ENCODE data around the gene ALDH1A1.
A peak's percentile ranks its signal among the peaks of the same experiment; 100 is the strongest.

The ALDH1A1 gene

DNA sequence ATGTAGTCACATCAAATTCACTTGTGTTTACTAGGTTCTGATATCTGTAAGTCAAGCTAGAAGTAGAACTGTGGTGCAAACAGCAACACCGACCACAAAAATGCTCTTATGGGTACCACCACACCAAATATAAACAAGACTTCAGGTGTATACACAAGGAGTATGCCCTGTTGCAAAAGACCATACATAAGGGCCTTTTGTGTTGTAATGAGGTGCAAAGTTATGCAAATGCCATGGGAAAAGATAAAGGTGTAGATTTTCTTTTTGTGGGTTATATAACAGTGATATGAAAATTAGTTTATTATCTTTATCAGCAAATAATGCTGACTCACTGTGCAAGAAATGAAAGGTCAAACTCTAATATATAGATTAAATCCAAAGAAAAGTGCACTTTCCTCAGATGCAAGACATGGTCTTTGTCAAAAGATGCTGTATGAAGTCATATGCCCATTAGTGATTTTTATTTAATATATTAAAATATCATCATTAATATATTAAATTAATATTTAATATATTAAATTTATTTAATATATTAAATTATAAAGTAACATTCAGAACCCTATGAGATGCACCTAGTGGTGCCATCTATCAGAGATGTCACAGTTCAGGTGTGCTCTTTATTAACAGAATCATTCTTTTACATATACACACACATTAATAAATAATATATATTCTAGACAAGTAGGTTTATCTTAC is 26.7 kb upstream of the ALDH1A1 start:
- DNase-seq: peak; percentile 32

- no peak for DNase-seq
These were observed 25.9 kb upstream of the ALDH1A1 start for GRCh38 chr9:72978744-72979143.

GRCh38 chr9:72977670-72978069 is 24.8 kb upstream of the ALDH1A1 start:
- DNase-seq: peak; percentile 69

DNA sequence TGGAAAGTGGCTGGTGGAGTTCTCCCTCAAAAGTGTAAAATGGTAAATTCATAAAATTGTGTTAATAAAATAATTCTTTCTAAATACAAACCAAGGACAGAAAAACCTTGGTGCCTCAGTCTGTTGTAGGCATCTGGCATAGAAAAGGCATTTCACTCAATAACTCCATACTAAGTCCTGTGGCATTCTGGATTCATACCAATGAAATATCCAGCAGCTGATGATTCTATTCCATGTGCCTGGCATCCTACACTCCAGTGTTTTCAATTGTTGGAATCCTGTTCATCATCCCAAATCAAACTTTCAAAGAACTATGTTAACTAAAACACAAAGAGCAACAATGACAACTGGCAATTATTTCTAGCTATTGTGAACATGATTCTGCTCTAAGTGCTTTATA is 21.6 kb upstream of the ALDH1A1 start:
- DNase-seq: no peak

DNA sequence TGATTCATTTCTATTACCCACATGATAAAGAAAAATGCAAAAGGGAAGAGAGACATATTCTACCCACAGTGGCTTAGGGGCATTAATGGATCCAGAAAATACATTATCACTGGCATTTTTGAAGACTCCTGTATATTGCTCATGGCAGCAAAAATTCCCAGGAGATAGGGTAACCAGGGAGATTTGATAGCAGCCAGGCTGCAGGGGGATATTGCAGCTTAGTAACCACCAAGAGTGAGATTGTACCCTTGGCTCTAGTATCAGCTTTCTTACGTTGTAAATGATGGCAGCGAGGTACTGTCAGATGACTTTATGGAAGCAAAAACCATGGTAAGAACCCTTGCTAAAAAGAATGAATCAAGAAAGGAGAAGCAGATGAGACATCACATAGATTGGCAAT is 19.8 kb upstream of the ALDH1A1 start:
- no peak for DNase-seq

DNA sequence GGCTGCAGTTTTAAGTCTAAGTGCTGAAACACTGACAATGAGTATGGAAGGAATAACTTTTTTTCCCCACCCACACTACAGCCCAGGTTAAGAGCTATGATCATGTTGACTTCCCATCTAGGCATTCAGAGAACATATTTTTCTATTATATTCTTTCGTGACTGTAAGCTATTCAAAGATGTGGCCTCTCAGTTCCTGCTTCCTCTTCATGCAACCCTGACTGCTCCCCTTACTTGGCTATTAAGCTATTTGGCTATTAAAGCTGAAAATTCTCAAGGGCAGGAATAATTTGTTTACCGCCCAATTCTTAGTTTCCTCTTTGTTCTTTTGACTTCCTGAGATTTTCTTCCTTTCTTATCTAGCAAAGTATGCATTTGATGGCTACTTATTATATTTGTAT is 18.6 kb upstream of the ALDH1A1 start:
- DNase-seq: no peak

GRCh38 chr9:72960446-72960845 is 7.6 kb upstream of the ALDH1A1 start:
- DNase-seq: peak; percentile 64

DNA sequence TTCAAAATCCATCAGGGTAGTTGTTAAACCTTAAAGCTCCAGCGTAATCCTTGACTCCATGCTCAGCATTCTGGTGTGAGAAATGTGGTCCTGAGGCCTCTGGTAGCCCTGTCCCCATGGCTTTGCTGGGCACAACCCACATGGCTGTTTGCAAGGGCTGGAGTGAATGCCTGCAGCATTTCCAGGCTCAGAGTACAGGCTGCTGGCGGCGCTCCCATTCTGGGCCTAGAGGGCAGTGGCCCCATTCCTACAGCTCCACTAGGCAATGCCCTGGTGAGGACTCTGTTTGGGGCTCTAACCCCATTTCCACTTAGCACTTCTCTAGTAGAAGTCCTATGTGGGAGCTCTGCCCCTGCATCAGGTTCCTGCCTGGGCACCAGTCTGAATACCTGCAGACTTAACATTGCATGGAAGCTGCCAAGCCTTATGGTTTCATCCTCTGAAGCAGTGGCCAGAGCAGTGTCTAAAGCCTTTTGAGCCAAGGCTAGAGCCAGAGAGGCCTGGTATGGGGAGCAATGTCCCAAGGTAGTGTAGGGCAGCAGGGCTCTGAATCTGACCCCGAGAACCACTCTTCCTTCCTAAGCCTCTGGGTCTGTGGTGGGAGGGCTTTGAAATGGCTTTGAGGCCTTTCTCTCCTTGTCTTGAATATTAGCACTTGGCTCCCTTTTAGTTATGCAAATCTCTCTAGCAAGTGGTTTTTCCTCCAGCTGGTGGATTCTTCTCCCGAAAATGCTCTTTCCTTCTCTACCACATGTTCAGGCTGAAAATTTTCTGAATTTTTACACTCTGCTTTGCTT is 5.8 kb upstream of the ALDH1A1 start:
- DNase-seq: no peak

DNA sequence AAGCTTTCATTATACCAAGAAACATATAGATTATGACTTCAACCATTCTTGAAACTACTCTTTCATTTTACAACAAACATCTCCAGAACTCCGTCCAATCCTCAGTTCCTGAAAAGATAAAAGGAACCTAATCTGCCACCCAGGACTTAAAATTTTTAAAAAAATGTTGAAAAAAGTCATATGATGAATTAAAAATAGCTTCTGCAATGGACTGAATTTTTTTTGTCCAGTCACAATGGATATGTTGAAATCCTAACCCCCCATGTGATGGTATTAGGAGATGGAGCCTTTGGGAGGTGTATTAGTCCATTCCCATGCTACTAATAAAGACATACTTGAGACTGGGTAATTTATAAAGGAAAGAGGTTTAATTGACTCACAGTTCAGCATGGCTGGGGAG is 2.7 kb upstream of the ALDH1A1 start:
- DNase-seq: no peak

DNA sequence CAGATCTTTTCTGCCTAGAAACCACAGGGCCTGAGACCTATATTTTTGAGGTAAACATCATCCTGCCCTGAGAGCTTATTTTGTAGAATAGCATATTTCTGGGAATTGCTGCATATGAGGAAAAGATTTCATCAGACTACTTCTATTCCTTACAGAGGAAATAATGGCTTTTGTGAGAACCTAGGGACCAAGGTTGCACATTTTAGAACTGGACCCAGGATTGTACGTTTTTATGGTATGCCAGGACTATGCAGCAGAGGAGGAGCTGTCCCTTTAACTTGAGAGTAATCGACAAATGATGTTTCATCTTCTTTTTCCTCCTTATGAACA is 2.2 kb upstream of the ALDH1A1 start:
- DNase-seq: no peak

DNA sequence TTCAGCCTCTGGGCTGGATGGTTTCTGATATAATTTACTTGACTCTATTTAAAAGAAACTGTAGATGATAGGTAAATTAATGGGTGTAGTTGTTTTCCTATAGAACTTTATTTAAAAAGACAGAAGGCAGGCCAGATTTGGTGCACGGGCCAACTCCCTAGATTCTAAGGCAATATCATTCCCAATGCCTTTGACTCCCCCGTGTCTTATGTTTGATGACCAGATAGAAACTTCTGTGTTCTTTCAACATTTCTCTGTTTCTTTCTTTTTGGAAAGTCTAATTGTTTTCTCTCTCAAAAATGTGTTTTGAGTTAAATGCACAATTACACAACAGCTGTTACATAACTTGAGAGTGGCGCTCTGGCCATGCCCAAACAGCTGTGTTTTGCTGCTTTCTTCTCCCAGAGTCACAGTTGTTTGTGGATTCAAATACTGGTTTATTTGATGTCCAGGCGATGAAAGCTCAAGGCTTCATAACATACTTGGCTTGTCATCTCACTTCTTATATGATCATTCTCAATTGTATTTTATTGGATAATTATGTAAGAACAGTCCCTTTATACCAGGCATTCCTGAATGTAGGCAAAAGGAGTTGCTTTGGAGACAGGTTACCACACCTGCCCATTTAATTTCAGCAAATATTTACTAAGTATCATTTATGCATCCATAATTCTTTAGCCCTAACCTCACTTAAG is 1.7 kb upstream of the ALDH1A1 start:
- peak; percentile 75 for DNase-seq

GRCh38 chr9:72952381-72952690 is 517 bp downstream of the ALDH1A1 start:
- DNase-seq: peak; percentile 29

- peak; percentile 34 for DNase-seq
These were observed 1.1 kb downstream of the ALDH1A1 start for GRCh38 chr9:72951520-72952380.

- DNase-seq: peak; percentile 29
These were observed 1.9 kb downstream of the ALDH1A1 start for GRCh38 chr9:72950875-72951442.

GRCh38 chr9:72949918-72950325 is 2.9 kb downstream of the ALDH1A1 start:
- DNase-seq: peak; percentile 43

DNA sequence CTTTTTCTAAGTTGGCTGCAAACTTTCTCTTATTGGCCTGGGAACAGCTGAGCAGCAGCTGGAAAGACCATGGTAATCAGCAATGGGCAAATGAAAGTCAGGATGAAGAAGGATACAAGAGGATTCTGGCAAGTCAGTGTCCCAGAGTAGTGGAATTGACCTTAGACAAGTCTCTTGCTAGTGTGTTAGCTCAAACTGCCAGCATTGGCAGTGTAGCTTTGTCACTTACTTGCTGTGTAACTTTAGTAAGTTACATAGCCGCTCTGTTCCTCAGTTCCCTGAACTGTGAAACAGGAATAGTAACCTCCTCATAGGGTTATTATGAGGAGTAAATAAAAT is 3.6 kb downstream of the ALDH1A1 start:
- peak; percentile 51 for DNase-seq

DNA sequence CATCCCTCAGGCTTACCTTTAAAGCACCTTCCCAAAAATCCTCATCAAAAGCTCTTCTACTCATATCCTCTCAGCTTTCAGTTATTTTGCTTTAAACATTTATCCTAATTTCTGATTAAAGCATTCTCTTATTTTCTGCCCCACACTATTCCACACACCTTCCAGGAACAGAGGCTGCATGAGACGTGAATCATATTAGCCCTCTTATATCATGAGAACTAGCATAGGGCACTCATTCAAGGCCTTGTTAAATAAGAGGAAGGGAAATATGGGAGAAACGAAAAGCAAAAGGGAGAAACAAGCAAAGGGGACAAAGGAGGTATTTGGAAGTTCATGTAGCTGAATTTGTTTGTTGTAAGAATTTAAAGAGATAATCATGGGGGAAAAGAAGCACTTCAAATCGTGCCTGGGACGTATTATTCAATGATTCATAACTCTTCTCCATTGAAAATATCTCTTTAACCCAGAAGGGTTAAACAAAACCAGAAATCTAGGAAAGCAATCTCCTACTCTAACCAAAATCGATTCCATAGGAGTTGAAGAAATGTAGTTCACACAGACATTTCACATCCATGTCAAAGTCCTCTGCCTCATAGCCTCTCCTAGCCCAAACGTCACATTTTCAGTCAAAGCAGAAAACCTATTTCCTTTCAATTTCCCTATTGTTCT is 4.1 kb downstream of the ALDH1A1 start:
- peak; percentile 45 for DNase-seq

DNA sequence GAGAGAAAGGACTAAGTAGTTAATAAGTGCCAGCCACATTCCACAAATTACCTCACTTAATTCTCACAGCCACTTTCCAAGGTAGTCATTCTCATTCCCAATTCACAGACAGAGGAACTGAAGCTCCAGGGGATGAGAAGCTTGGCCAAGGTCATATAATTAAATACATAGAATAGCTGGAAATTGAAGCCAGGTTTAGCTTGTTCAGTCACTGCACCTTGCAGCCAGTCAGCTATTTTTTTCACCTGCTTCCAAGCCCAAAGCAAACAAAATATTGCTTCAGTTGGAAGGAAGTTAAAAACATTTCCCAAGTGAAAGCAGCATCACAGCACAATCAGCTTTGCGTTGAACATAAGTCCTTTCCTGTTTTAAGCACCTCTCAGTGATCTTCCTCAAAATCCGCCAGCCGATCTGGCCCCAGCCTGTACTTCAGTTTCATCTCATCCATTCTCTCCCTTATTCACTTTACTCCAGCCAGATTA is 4.8 kb downstream of the ALDH1A1 start:
- DNase-seq: peak; percentile 37

- DNase-seq: no peak
These were observed 6.0 kb downstream of the ALDH1A1 start for GRCh38 chr9:72946821-72947220.

DNA sequence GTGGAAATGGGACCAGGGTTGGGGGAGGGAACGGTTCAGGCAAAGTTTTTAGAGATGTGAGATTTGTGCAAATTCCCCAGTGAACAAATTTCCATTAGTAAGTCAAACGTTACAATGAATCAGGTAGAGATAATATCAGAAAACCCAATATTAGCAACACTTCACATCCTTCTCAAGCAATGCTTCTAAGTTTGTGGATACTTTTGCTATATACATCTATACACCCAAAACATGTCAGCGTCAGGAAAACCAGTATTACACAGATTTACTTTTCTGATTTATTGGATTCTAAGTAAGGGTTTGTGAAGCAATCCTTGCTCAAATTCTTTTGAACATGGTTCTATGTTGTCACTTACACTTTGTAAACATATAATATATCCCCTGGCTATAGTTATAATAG is 6.5 kb downstream of the ALDH1A1 start:
- no peak for DNase-seq

DNA sequence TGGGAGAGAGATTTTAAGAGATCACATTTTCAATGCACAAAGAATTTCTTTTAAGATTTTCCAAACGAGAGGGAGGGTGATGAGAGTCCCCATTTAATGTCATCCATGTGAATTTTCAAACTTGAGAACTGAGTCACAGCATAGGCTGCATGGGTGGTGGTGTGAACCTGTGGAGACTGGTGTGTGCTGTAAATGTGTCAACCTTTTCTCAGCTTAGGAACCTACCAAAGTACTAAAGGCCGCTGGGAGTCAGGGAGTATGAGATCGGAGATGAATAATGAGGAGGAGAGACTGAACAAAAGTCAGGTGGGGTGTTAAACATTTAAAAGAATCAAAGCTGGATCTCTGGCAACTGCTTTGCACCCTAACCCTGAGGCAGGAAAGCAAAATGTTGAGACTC is 7.5 kb downstream of the ALDH1A1 start:
- DNase-seq: no peak

- DNase-seq: no peak
These were observed 8.9 kb downstream of the ALDH1A1 start for GRCh38 chr9:72943844-72944462.
